22Rv1 (cell line): Measurements from ENCODE around the gene EPHB1.

ENCODE experiments used
- H3K27ac ChIP-seq: fragments of 450-650 bp; 2 replicates; pipeline ENCODE4 v1.5.1; 2017
- ZFX ChIP-seq: fragments of 450-650 bp; IDR thresholded peaks from 2 replicates; pipeline ENCODE4 v1.6.1; 2017; ENCODE audit warnings: antibody characterized with exemption, borderline replicate concordance
- TF ChIP-seq, protein P1 (sequence below): fragments of 450-650 bp; IDR thresholded peaks from 2 replicates; pipeline ENCODE4 v1.5.1; 2017; ENCODE audit warnings: mild to moderate bottlenecking

The EPHB1 gene

DNA sequence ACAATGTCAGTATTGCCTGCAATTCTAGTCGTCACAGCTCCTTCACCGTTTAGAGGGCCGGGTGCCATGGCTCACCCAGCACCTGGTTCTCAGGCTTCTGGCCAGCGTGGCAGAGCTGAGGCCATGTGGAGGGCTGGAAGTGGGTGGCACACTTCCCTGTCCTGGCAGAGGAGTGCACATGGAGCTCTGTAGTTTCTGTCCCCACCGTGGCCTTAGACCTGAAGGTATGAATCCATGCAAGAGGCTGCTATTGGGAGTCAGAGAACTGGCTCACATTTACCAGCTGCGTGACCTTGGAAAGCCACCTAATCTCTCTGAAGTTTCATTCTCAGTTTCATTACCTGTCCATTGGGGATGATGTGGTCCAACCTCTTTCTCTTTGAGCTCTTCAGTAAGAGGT lies 22.2 kb downstream of the EPHB1 start:
- H3K27ac ChIP-seq: no peak overlapping the region
- TF ChIP-seq ZFX: no peak
- TF ChIP-seq, protein P1, sequence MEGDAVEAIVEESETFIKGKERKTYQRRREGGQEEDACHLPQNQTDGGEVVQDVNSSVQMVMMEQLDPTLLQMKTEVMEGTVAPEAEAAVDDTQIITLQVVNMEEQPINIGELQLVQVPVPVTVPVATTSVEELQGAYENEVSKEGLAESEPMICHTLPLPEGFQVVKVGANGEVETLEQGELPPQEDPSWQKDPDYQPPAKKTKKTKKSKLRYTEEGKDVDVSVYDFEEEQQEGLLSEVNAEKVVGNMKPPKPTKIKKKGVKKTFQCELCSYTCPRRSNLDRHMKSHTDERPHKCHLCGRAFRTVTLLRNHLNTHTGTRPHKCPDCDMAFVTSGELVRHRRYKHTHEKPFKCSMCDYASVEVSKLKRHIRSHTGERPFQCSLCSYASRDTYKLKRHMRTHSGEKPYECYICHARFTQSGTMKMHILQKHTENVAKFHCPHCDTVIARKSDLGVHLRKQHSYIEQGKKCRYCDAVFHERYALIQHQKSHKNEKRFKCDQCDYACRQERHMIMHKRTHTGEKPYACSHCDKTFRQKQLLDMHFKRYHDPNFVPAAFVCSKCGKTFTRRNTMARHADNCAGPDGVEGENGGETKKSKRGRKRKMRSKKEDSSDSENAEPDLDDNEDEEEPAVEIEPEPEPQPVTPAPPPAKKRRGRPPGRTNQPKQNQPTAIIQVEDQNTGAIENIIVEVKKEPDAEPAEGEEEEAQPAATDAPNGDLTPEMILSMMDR: no peak

DNA sequence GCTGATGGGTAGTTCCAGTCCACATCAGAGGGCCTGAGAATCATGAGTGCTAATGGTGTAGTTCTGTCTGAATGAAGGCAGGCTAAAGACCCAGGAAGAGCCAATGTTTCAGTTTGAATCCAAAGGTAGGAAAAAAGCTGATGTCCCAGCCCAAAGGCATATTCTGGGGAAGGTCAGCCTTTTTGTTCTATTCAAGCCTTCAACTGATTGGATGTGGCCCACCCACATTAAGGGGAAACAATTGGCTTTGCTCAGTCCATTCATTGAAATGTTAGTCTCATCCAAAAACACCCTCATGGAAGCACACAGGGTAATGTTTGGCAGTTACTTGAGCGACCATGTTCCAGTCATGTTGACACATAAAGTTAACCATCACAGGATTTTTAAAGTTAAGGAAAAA lies 25.9 kb downstream of the EPHB1 start:
- TF ChIP-seq, protein P1: no peak
- no peak for TF ChIP-seq ZFX

DNA sequence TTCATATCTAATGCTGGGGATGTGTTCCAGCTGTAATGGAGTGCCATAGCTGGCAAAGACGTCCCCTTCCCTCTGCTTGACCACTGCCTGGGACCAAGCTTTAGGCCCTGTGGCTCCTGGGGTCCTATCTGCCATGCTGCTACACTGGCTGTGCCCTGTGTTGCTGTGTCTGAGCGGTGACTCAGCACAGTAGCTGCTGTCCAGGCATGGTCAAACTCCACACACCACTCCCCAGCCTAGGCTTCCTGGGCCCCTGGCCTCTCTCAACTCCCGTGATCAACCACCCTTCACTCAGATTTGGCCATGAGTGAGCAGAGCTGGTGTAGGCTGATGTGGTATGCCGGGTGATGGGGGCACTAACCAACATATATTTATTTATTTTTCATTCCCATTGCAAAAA lies 27.0 kb downstream of the EPHB1 start:
- H3K27ac ChIP-seq: no peak overlapping the region
- TF ChIP-seq, protein P1: no peak
- TF ChIP-seq ZFX: no peak

More for the DNA sequence above, 25.9 kb downstream of the EPHB1 start:
- H3K27ac ChIP-seq: no peak overlapping the region

DNA sequence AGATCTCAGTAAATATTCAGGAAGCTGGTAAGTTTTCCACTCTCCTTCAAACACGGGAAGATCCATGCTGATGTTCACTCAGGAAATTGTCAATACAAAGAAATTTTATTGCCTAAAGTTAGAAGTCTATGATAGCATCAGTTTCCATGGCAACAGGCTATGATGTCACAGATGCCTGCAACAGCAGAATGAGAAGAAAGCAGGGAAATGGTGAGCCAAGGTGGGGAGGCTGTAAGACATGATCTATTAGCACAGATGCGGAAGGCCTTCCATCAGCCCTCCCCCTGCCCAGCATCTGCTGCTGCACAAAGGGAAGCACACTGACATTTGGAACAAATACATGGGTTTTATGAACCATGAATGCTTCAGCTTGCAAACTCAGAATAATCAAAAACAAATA lies 28.6 kb downstream of the EPHB1 start:
- TF ChIP-seq, protein P1: no peak
- TF ChIP-seq ZFX: no peak
- no peak overlapping the region for H3K27ac ChIP-seq

DNA sequence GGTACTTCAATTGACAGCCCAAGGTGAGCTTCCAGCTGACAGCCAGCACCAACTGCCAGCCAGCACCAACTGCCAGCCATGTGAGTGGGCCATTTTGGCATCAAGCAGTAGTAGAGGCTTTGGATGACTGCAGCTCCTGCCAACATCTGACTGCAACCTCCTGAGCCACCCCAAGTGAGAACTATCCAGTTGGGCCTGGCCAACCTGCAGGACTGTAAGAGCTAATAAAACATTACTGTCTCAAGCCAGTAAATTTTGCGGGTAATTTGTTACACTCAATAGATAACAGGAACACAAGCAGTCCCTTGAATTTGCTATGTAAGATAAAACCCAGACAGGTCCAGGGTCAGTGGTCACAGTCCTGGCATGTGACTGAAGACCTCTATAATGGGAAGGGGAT lies 29.7 kb downstream of the EPHB1 start:
- TF ChIP-seq, protein P1: no peak
- no peak for TF ChIP-seq ZFX
- H3K27ac ChIP-seq: no peak overlapping the region

DNA sequence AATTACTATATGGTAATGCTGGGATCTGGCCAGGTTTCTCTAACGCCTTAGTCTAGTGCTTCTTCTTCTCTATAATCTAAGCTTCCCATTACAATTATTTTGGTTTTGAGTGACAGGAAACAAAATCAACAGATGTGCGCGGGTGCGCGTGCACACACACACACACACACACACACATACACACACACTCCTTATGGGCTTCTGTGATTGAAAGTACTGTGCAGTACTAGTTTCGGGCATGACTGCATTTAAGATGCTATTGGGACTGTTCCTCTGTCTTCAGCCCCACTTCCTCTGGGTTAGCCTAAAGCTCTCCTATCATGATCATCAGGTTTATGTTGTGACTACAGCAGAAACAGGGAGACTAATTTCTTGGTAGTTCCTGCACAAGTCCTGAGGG lies 32.2 kb downstream of the EPHB1 start:
- no peak for TF ChIP-seq ZFX
- TF ChIP-seq, protein P1: no peak
- H3K27ac ChIP-seq: no peak overlapping the region

DNA sequence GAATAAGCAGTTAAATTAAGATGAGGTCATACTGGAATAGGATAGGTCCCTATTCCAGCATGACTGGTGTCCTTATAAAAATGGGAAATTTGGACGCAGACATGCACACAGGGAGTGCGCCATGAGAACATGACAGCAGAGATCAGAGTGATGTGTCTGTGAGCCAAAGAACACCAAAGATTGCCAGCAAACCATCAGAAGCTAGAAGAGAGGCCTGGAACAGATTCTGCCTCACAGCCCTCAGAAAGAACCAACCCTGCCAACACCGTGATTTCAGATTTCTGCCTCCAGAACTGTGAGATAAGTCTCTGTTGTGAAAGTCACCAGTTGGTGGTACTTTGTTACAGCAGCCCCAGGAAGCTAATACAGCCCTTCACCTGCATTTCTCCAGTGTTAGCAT lies 34.7 kb downstream of the EPHB1 start:
- TF ChIP-seq, protein P1: no peak
- no peak for TF ChIP-seq ZFX
- H3K27ac ChIP-seq: no peak overlapping the region
